ENCODE data around the gene PAM. TPM values are rescaled to one million over a fixed set of nuclear protein-coding genes. Genes with fewer than 3 reads are reported as not detected.
"Not testable (repeated sequence)": the region's sequence is repeated elsewhere in the genome, so short reads cannot be mapped to it uniquely, and the experiment has no call there.

Gene PAM
- total RNA-seq, 4 donors from 2014 or later = 41.5 to 92.8 (median 48.2) TPM

DNA sequence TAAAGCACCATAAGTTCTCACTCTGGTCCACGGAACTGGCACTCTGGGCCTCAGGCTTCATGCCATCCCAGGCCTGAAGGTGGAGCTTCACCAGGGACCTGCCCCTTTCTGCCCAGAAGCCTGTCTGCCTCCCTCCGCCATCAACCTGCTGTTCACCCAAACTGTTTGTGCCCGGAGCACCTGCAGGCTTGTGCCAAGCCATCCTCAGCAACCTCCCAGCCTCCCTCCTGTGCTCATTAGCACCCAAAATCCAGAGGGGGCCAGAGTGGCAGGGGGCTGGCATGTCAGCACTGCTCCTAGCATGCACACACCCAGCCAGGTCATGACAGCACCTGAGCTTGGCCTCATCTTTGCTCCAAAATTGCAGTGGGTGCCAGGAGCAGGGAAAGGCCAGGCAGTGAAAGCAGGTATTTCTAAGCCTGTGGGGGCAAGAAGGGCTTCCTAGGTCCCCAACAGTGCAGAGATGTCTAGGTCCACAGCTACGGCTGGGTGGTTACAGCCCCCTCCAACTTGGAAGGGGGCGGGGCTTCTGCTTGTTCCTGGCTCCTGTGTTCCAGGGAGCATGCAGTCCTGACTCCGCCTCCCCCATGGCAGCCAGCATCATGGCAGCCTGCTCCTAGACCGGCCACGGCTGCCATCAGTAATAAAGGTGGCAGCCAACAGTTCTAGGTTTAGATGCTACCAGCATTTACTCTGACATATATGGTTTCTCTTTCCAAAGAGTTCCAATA is 279.7 kb downstream of the PAM start:
- Histone ChIP-seq H3K36me3 (peaks cover 14% of the 10 kb centered on the region), H3K9me3 (no peaks in the 10 kb centered on the region), H3K27ac (no peak overlapping the region), H3K27me3 (no peaks in the 10 kb centered on the region), H3K4me1 (no peaks in the 10 kb centered on the region), H3K4me3 (no peak overlapping the region)
- DNase-seq (ENCODE audit: low spot score in 2 of 2) = no peak
- 94% methylated on average over 7 of the region's 8 CpGs for WGBS
- no peak for TF ChIP-seq POLR2A (IDR thresholded peaks at IDR 0.05)

GRCh38 chr5:103035701-103036100 is 280.6 kb downstream of the PAM start:
- Histone ChIP-seq H3K27ac (no peak overlapping the region), H3K36me3 (peaks cover 8% of the 10 kb centered on the region), H3K4me1 (no peaks in the 10 kb centered on the region), H3K4me3 (no peak overlapping the region), H3K27me3 (no peaks in the 10 kb centered on the region), H3K9me3 (no peaks in the 10 kb centered on the region)
- TF ChIP-seq CTCF (IDR thresholded peaks at IDR 0.05) = no peak
- no peak for TF ChIP-seq POLR2A (IDR thresholded peaks at IDR 0.05)
- no peak for TF ChIP-seq EP300 (IDR thresholded peaks at IDR 0.05)
- no peak for TF ChIP-seq POLR2AphosphoS5 (IDR thresholded peaks at IDR 0.05)
- WGBS = 43% methylated on average over 2 of the region's 2 CpGs
- DNase-seq (ENCODE audit: low spot score in 2 of 2) = no peak

GRCh38 chr5:103036601-103037000 is 281.5 kb downstream of the PAM start:
- H3K36me3 ChIP-seq = peaks cover 4% of the 10 kb centered on the region
- H3K27ac ChIP-seq = no peak overlapping the region
- 83% methylated on average over 2 of the region's 2 CpGs for WGBS
- no peaks in the 10 kb centered on the region for H3K9me3 ChIP-seq
- H3K4me1 ChIP-seq = no peaks in the 10 kb centered on the region
- no peak for TF ChIP-seq EP300 (IDR thresholded peaks at IDR 0.05)
- TF ChIP-seq POLR2AphosphoS5 (IDR thresholded peaks at IDR 0.05) = no peak
- TF ChIP-seq POLR2A (IDR thresholded peaks at IDR 0.05) = no peak
- no peak for TF ChIP-seq CTCF (IDR thresholded peaks at IDR 0.05)
- no peak overlapping the region for H3K4me3 ChIP-seq
- H3K27me3 ChIP-seq = no peaks in the 10 kb centered on the region
- DNase-seq (ENCODE audit: low spot score in 2 of 2) = no peak

DNA sequence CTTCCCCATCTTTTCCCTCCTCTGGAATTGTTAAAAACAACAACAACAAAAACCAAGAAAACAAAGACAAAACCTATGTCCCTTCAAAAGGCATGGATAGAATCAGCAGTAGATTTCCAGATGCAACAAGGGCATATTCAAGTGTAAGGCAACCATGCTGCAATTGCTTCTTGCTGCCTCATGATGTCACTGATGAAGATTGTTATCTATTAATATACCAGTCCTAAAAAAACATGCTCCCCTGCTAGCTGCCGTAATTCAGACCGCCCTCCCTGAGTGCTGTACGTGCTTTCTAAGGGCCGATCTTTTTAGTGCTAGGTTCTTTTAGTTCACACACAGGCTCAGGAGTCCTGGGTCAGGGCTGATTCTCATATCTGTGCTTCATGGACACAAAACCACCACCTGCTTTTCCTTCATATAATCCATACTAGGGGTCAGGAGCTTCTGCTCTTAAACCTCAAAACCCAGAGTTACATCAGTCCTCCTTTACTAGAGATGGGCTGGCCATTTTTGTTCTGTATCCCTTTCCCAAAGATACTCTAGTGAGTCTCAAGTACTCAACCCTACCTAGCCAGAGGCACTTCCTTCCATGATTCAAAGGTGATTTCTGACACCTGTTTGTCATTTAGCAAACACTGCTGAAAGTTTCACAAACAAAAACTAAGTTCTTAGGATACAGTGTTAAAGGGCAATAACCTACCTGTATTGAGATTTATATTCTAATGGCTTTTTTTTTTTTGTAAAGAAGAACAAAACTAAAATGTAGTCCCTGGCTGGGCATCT is 282.8 kb downstream of the PAM start:
- Histone ChIP-seq H3K4me1 (no peaks in the 10 kb centered on the region), H3K27me3 (no peaks in the 10 kb centered on the region), H3K36me3 (no peaks in the 10 kb centered on the region), H3K4me3 (no peak overlapping the region), H3K9me3 (no peaks in the 10 kb centered on the region), H3K27ac (no peak overlapping the region)
- 77% methylated on average over 4 of the region's 4 CpGs for WGBS
- no peak for DNase-seq (ENCODE audit: low spot score in 2 of 2)
- TF ChIP-seq POLR2AphosphoS5 (IDR thresholded peaks at IDR 0.05) = no peak
- no peak for TF ChIP-seq POLR2A (IDR thresholded peaks at IDR 0.05)
- TF ChIP-seq CTCF (IDR thresholded peaks at IDR 0.05) = no peak
- no peak for TF ChIP-seq EP300 (IDR thresholded peaks at IDR 0.05)

DNA sequence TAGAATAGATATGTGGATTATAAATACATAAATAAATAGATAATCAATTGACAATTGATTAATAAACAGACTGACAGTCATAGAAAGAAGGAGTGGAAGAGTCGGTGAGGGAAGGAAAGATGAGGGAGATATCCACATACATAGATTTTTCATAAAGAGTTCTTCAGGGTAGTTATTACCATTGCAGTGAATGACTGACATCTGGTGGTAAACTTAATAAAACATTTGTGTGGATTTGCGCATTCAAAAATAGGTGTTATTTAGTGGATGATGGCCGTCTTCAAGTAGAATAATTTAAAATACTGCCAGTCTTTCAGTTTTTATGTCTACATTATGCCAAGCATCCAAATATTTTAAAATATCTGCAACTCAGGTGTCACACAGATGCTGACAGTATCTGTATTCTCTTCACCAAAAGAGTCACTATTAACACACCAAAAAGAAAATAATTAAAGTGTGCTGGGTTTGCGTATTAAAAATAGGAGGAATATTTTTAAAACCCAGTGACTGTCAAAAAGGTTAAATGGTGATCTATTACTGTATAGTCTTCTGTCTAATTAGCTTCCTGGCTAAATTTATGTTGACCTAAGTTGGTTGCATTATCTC is 286.1 kb downstream of the PAM start:
- no peaks in the 10 kb centered on the region for H3K27me3 ChIP-seq
- no peak for DNase-seq (ENCODE audit: low spot score in 2 of 2)
- H3K4me1 ChIP-seq = no peaks in the 10 kb centered on the region
- no peak overlapping the region for H3K4me3 ChIP-seq
- 35% methylated on average over 4 of the region's 4 CpGs for WGBS
- H3K9me3 ChIP-seq = no peaks in the 10 kb centered on the region
- H3K36me3 ChIP-seq = no peaks in the 10 kb centered on the region
- H3K27ac ChIP-seq = no peak overlapping the region
- TF ChIP-seq EP300 (IDR thresholded peaks at IDR 0.05) (no peak), POLR2AphosphoS5 (IDR thresholded peaks at IDR 0.05) (no peak), CTCF (IDR thresholded peaks at IDR 0.05) (no peak), POLR2A (IDR thresholded peaks at IDR 0.05) (no peak)

DNA sequence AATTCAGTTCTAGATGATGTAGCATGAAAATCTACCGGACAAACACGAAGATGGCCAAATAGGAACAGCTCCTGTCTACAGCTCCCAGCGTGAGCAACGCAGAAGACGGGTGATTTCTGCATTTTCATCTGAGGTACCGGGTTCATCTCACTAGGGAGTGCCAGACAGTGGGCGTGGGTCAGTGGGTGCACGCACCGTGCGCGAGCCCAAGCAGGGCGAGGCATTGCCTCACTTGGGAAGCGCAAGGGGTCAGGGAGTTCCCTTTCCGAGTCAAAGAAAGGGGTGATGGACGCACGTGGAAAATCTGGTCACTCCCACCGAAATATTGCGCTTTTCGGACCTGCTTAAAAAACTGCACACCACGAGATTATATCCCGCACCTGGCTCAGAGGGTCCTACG is 291.6 kb downstream of the PAM start:
- WGBS = 90% methylated on average over 22 of the region's 22 CpGs
- not testable (repeated sequence) for H3K9me3 ChIP-seq; H3K27me3 ChIP-seq; H3K4me1 ChIP-seq; H3K36me3 ChIP-seq; H3K4me3 ChIP-seq; H3K27ac ChIP-seq; DNase-seq (ENCODE audit: low spot score in 2 of 2)
